Neural progenitor cell (in vitro differentiated cells): Measurements from ENCODE around the gene METTL23.

Source experiments
- EZH2 ChIP-seq: fragments of 200-600 bp; sonication (generic); IDR thresholded peaks from 2 replicates; pipeline ENCODE4 v1.6.1; 2017; ENCODE audit warnings: antibody characterized with exemption, mild to moderate bottlenecking, moderate library complexity
- TF ChIP-seq, protein P1 (sequence below): fragments of 200-600 bp; sonication (generic); IDR thresholded peaks from 2 replicates; pipeline ENCODE4 v1.5.1; 2017; ENCODE audit warnings: antibody characterized with exemption, mild to moderate bottlenecking

DNA sequence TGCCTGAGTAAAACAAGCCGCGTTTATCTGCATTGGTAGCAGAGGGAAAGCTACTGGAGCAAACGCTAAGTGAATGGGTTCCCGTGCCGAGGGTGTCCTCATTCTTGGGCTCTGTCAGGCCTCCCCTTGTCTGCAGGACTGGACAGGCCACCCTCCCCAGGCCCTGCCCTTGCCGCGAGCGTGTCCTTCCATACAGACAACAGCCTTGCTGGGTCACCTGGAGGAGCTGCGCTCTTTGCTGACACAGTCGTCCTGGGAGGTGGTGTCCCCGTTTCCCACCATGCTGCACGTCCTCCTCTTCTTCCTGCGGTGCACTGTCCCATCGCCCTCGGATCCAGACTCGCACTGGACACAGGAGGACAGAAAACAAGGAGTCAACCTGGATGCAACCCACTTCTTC, 8.1 kb upstream of the METTL23 start:
- TF ChIP-seq, protein P1, sequence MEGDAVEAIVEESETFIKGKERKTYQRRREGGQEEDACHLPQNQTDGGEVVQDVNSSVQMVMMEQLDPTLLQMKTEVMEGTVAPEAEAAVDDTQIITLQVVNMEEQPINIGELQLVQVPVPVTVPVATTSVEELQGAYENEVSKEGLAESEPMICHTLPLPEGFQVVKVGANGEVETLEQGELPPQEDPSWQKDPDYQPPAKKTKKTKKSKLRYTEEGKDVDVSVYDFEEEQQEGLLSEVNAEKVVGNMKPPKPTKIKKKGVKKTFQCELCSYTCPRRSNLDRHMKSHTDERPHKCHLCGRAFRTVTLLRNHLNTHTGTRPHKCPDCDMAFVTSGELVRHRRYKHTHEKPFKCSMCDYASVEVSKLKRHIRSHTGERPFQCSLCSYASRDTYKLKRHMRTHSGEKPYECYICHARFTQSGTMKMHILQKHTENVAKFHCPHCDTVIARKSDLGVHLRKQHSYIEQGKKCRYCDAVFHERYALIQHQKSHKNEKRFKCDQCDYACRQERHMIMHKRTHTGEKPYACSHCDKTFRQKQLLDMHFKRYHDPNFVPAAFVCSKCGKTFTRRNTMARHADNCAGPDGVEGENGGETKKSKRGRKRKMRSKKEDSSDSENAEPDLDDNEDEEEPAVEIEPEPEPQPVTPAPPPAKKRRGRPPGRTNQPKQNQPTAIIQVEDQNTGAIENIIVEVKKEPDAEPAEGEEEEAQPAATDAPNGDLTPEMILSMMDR = no peak
- no peak for TF ChIP-seq EZH2
